C1 segment of cervical spinal cord (tissue), 14 donors: Measurements from ENCODE around the gene SDK2.

Experiments
- DNase-seq, 14 donors: peaks; one replicate each; lab custom pipeline; 2025; lab: John Stamatoyannopoulos, UW

SDK2 gene

DNA sequence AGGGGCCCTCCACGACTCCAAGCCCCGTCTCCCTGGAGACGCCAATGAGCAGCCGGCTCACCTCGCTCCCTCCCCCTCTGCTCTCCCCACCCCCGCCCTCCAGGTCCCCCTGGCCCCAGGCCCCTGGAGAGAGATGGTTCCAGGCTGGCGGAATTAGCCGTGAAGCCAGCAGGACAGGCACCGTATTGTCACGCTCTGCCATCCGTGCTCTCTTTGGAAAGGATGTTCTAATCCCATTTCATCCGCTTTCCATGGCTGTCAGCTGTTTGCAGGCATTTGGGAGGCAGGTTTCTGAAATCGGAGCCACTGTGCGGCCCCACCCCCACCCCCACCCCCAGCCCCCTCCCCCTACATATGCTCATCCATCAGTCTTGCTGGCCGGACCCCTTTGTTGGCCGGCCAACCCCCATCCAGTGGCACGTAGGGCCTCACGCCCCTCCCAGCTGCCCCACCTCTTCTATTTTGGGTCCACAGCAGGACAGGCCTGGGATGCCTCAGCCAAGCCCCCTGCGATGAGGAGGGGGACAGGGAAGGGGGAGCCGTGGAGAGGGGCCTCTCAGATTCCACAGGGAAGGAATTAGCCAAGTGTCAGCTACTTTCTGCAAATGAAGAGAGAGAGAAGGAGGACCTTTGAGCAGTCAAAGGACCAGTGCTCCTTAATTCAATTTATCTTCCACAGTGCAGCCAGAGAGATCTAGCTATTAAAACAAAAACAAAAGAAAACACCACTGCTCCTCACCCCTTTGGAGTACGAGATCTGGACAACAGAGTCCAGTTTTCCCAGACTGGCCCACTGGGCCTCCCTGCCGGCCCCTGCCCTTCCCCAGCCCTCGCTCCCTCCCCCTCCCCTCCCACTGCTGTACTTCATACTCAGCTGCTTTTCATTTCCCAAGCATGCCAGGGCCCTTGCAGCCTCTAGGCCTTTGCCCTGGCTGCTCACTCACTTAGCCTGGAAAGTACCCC is 30.7 kb downstream of the SDK2 start:
- DNase-seq, result no peak

- DNase-seq, result no peak
Measured at GRCh38 chr17:73612031-73612472, 32.2 kb downstream of the SDK2 start.

DNA sequence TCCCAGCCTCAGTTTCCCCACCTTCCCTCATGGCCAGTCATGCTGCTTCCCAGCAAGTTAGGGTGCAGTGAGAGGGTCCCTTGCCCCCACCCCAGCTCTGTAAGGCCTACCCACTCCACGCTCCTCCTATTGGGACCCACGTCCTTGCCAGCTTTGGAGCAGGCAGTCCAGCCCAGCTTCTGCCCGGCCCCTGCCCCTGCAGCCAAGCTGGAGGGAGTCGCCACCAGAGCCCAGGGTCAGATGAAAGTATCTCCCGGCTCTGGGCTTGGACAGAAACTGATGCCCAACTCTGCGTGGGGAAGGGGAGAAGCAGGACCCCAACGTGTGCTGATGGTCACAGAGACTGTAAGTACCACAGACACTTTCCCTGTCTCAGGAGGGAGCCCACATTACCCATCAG is 32.6 kb downstream of the SDK2 start:
- no peak for DNase-seq

DNA sequence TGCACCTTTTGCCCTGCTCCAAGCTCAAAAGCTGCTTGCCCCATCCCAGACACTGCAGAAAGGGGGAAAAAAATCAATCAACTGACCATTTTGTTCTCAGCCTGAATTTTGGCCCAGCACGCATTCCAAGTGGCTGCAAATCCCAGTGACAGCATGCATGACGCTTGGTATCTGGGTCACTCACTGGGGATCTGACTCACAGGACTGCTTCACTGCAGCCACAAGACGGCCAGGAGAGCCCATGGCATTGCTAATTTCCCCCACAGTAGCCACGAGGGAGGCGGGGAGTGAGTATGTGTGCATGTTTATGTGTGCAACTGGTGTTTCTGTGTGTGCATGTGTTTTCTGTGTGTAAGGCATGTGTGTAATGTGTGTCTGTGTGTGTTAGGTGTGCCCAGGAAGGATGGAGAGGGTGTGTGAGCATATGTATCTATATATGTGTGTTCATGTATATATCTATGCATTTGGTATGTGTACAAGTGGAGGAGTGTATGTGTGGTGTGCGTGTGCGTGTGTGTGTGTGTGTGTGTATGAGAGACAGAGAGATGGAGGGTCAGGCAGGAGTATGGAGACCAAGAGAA is 33.8 kb downstream of the SDK2 start:
- DNase-seq, result peak in 1 of 14 donors; percentile 36

- no peak for DNase-seq
Measured at GRCh38 chr17:73609758-73610157, 34.5 kb downstream of the SDK2 start.

DNA sequence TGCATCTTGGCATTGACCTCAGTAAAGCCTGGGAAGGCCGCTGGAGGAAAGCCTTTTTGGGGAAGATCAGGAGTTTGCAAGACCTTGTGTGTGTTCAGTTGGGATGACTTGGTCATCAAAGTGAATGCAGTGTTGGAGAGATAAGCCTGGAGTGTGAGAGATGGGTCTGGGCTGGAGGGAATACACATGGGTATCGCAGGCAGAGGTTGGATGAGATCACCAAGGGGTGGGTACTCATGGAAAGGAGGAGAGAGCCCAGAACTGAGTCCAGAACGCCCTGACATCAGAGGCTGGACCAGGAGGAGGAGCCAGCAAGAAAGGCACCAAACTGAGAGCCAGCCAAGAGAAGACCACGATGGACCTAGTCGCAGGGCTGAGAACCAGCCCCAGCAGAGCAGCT is 35.2 kb downstream of the SDK2 start:
- DNase-seq, result no peak

DNA sequence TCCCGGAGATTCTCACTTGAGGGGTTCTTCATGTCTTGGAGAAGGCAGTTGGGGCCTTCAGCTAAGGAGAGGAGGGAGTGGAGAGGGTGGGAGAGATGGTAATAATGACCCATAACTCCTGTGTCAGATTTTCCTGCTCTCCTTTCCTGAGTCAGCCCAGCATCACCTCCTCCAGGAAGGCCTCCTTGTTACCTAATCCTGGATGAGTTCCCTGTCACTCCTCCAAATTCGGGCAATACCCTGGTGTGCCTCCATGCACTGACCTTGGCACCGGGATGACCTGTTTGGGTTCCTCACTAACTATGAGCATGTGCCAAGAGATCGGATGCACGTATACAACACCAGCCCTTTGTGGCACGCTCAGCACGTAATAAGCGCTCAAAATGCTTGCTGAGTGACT is 38.8 kb downstream of the SDK2 start:
- DNase-seq, result no peak

GRCh38 chr17:73604476-73604875 is 39.8 kb downstream of the SDK2 start:
- no peak for DNase-seq

DNA sequence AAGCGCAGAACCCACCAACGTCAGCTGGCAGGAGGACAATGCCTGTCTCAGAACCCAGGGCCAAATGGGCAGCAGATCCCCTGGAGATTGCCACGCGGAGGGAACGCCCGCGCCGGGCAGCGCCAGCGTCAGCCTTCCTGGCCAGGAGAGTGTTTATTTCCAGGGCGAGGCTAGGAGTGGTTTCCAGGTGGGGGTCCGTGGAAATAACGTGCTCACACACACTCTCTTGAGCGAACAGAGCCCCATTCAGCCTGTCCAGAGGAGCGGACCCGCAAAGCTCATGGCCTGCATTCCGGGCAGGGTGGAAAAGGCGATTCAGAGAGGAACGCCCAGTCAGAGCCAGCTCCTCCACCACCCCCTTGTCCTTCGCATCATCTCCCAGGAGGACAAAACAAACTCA is 40.3 kb downstream of the SDK2 start:
- peak in 3 of 14 donors; percentile 24 to 29 (median 25) for DNase-seq

- no peak for DNase-seq
Measured at GRCh38 chr17:73600103-73600871, 44.0 kb downstream of the SDK2 start.

DNA sequence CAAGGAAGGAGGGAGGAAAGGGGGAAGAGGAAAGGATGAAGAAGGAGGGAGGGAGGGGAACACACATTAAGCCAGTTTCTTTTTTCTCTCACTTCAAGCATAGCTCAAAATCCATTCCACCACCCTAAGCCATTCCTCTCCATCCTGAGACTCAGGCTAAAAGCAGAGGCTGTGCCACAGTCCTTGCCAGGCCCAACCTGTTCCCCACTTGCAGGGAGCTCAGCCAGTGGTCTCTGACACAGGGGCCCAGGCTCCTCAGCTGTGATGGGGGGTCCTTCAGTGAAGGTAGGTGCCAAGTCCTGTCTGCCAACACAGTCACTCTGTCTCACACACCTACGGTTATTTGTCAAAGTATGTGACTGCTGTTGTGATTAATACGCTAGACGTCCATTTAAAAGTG is 44.6 kb downstream of the SDK2 start:
- DNase-seq, result no peak

DNA sequence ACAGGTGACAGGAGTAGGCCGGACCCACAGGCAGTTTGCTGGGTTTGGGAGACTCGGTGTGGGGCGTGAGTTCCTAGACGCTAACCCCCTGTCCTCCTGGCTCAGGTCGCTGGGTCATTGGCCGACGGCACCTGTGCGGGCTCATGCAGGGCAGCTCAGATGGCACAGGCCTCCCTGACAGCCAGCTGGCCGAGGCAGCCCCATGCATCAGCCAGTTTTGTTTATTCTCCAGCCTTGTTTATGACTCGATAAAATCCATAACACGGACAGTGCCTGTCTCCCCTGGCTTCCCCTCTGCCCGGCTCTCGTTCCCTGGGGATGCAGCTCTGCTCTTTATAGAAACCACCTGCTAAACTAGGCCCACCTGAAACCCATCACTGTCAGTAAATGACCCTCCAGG is 46.0 kb downstream of the SDK2 start:
- no peak for DNase-seq

DNA sequence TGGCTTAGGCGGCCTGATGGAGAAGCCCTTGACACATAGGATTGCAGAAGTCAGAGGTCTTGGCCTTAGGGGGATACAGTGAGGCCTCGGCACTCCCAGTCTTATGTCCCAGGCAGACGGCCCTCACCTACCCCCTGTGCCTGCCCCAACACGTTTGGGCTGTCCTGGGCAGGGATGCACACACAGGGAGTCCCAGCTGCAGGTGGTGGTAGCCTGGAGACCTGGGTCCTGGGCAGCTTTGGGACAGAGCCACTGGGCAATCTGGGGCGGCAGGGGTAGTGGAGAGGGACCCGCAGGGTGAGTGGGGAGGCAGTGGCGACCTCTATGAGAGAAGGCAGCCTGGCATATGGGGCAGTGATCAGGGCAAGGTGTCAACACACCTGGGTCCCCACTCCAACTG is 48.3 kb downstream of the SDK2 start:
- no peak for DNase-seq

DNA sequence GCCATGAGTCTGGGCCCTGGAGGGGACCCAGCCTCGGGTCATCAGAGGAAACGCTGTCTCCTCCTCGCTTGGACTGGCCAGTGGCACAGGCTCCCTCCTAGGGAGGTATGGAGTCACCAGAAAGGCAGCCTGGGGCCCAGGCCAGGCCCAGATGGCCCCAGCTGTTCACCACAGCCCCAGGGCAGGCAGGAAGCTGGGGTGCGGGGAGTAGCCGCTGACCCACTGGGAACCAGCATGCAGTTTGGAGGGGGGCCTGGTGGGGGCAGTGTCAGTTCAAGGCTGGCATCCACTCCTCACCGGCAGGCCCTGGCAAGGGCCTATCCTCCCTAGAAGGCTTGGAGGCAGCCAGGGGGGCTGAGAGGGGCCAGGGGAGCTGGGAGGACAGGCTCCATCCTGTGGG is 48.8 kb downstream of the SDK2 start:
- peak in 6 of 14 donors; percentile 3 to 44 (median 22) for DNase-seq

GRCh38 chr17:73595068-73595467 is 49.2 kb downstream of the SDK2 start:
- no peak for DNase-seq

- DNase-seq, result no peak
Measured at GRCh38 chr17:73594598-73594997, 49.6 kb downstream of the SDK2 start.

- no peak for DNase-seq
Measured at GRCh38 chr17:73594025-73594424, 50.2 kb downstream of the SDK2 start.

- no peak for DNase-seq
Measured at GRCh38 chr17:73593249-73593965, 50.8 kb downstream of the SDK2 start.

DNA sequence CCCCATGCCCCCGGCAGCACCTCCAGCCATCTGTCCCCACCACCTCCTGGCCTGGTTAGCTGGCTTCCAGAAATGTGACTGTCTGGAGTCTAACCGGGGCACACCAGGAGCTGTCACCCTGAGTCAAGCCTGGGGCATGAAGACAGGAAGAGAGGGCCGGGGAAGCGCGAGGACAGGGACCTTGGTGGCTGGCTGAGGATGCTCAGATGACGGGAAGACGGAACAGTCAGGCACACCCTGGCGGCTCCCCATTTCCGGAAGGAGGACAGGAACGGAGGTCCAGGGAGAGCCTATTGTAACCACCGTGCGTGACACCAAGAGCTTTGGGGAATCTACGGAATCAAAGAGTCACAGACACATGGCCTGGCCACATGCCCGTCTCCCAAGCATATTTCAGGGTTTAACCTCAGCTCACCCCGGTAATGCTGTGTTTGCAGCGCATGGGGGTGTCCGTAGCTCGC is 51.7 kb downstream of the SDK2 start:
- peak in 1 of 14 donors; percentile 54 for DNase-seq

DNA sequence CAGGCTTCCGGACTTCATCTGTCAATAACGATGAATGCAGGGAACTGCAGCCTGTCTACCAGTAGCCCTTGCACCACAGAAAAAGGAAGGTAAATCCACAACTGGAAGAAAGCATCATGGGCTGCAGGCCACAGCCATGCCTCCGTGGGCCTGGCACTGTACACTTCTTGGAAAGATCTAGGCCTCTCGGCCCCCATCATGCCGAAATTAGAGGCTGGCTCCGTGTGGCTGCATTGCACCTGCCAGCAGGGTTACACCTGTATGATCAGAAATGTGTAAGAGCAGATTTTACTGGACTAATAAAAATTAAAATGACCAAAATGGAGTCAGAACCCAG is 52.2 kb downstream of the SDK2 start:
- DNase-seq, result no peak

DNA sequence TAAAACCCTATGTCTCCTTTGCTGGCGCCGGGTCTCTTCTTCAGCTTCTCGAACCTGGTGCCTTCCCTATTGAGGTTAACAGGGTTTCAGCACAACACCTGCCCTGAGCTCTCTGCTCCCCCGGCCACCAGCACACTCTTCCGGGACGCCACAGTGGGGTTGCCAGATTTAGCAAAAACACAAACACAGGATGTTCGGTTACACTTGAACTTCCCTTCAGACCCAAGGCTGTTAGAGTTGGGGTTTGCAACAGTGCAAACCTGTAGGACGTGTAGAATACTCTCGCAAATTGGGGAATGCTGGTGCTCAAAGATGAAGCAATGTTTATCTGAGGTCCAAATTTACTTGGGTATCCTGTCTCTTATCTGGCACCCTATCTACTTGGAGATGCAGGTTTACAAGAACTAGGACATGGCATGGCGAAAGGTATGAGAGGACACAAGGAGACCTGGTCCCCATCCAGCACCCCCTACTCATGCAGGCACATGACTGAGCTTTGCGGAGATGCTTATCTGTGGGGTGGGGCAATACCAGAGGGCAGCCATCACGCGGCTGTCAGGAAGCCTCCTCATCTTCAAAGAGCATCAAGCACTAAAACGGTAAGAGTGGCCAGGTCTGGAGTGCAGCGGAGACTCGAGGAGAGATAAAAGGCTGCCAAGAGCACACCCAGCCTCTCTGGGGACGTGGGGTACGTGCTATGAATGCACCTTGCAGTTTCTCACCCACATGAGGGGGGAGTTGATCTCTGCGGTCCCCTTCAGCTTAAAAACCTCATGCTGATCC is 52.8 kb downstream of the SDK2 start:
- DNase-seq, result no peak
